ENCODE results near the gene DEPDC1B. TPM values are rescaled to one million over a fixed set of nuclear protein-coding genes. Genes with fewer than 3 reads are reported as not detected.
"Not testable (repeated sequence)": the region's sequence is repeated elsewhere in the genome, so short reads cannot be mapped to it uniquely, and the experiment has no call there.

DEPDC1B gene
- total and polyA plus RNA-seq, 2 experiments from 2014 or later = 1.8 to 15.7 TPM

- no peaks in the 10 kb centered on the region for H3K4me1 ChIP-seq (ENCODE audit: low read depth)
- no peak for DNase-seq (ENCODE audit: low read depth in 1 of 2, low spot score in 1 of 2)
- no peak overlapping the region for H3K4me3 ChIP-seq
- no peaks in the 10 kb centered on the region for H3K36me3 ChIP-seq
- no peak for TF ChIP-seq CTCF (IDR thresholded peaks at IDR 0.05; ENCODE audit: low read depth, low read length)
- no peak overlapping the region for H3K27ac ChIP-seq
- no peaks in the 10 kb centered on the region for H3K27me3 ChIP-seq
- no peaks in the 10 kb centered on the region for H3K9me3 ChIP-seq (ENCODE audit: low read depth)
These were observed 18.4 kb upstream of the DEPDC1B start for GRCh38 chr5:60718166-60718892.

- not testable (repeated sequence) for H3K4me1 ChIP-seq (ENCODE audit: low read depth); H3K4me3 ChIP-seq; H3K9me3 ChIP-seq (ENCODE audit: low read depth); H3K27me3 ChIP-seq; H3K27ac ChIP-seq; DNase-seq (ENCODE audit: low read depth in 1 of 2, low spot score in 1 of 2); H3K36me3 ChIP-seq
These were observed 15.4 kb upstream of the DEPDC1B start for GRCh38 chr5:60715201-60715928.

- Histone ChIP-seq H3K27me3 (no peaks in the 10 kb centered on the region), H3K4me1 (ENCODE audit: low read depth) (no peaks in the 10 kb centered on the region), H3K27ac (no peak overlapping the region), H3K36me3 (no peaks in the 10 kb centered on the region), H3K4me3 (no peak overlapping the region), H3K9me3 (ENCODE audit: low read depth) (no peaks in the 10 kb centered on the region)
- no peak for TF ChIP-seq CTCF (IDR thresholded peaks at IDR 0.05; ENCODE audit: low read depth, low read length)
- DNase-seq (ENCODE audit: low read depth in 1 of 2, low spot score in 1 of 2) = no peak
These were observed 13.0 kb upstream of the DEPDC1B start for GRCh38 chr5:60712950-60713349.

GRCh38 chr5:60711892-60712291 lies 11.9 kb upstream of the DEPDC1B start:
- not testable (repeated sequence) for DNase-seq (ENCODE audit: low read depth in 1 of 2, low spot score in 1 of 2); H3K36me3 ChIP-seq; H3K27me3 ChIP-seq; H3K4me3 ChIP-seq; H3K4me1 ChIP-seq (ENCODE audit: low read depth); H3K27ac ChIP-seq; H3K9me3 ChIP-seq (ENCODE audit: low read depth)

- H3K4me1 ChIP-seq (ENCODE audit: low read depth) = no peaks in the 10 kb centered on the region
- DNase-seq (ENCODE audit: low read depth in 1 of 2, low spot score in 1 of 2) = no peak
- H3K36me3 ChIP-seq = no peaks in the 10 kb centered on the region
- H3K27me3 ChIP-seq = no peaks in the 10 kb centered on the region
- no peak overlapping the region for H3K27ac ChIP-seq
- TF ChIP-seq CTCF (IDR thresholded peaks at IDR 0.05; ENCODE audit: low read depth, low read length) = no peak
- no peaks in the 10 kb centered on the region for H3K9me3 ChIP-seq (ENCODE audit: low read depth)
- no peak overlapping the region for H3K4me3 ChIP-seq
These were observed 10.4 kb upstream of the DEPDC1B start for GRCh38 chr5:60710362-60710761.

- Histone ChIP-seq H3K9me3 (ENCODE audit: low read depth) (no peaks in the 10 kb centered on the region), H3K27ac (no peak overlapping the region), H3K36me3 (no peaks in the 10 kb centered on the region), H3K4me1 (ENCODE audit: low read depth) (no peaks in the 10 kb centered on the region), H3K4me3 (no peak overlapping the region), H3K27me3 (peaks cover 3% of the 10 kb centered on the region)
- no peak for TF ChIP-seq CTCF (IDR thresholded peaks at IDR 0.05; ENCODE audit: low read depth, low read length)
- no peak for DNase-seq (ENCODE audit: low read depth in 1 of 2, low spot score in 1 of 2)
These were observed 5.2 kb upstream of the DEPDC1B start for GRCh38 chr5:60705144-60705543.

Measured in cardiac muscle cell (in vitro differentiated cells and primary cell).